Glomerular endothelial cell (primary cell): Measurements from ENCODE around the gene NEDD4L. TPM values are rescaled to one million over a fixed set of nuclear protein-coding genes. Genes with fewer than 3 reads are reported as not detected.
"Not testable (repeated sequence)": the region's sequence is repeated elsewhere in the genome, so short reads cannot be mapped to it uniquely, and the experiment has no call there.

Experiments
- DNase-seq: peaks from one replicate; pipeline ENCODE4 v3.0.0-alpha.2; 2011; ENCODE audit warnings: low read depth, low spot score; ENCODE audit errors: extremely low read depth
- total RNA-seq: library from RNA; depleted of rRNA; stranded (reverse); fragments of >200 nt; gene quantifications from 2 replicates; pipeline ENCODE4 v1.2.3, GENCODE V29; 2015

The NEDD4L gene
- total RNA-seq, 1 donor from 2014 or later = 63.9 TPM

- no peak for DNase-seq
Measured at GRCh38 chr18:58026395-58026794, 17.6 kb upstream of the NEDD4L start.

- DNase-seq = no peak
Measured at GRCh38 chr18:58026857-58027256, 17.2 kb upstream of the NEDD4L start.

- no peak for DNase-seq
Measured at GRCh38 chr18:58027341-58027740, 16.7 kb upstream of the NEDD4L start.

GRCh38 chr18:58028109-58028784, 15.8 kb upstream of the NEDD4L start:
- no peak for DNase-seq

- DNase-seq = no peak
Measured at GRCh38 chr18:58032233-58032632, 11.8 kb upstream of the NEDD4L start.

- DNase-seq = no peak
Measured at GRCh38 chr18:58033216-58033615, 10.8 kb upstream of the NEDD4L start.

- no peak for DNase-seq
Measured at GRCh38 chr18:58034370-58034769, 9.7 kb upstream of the NEDD4L start.

- DNase-seq = no peak
Measured at GRCh38 chr18:58037163-58037562, 6.9 kb upstream of the NEDD4L start.

GRCh38 chr18:58038063-58038462, 6.0 kb upstream of the NEDD4L start:
- DNase-seq = no peak

GRCh38 chr18:58041633-58042032, 2.4 kb upstream of the NEDD4L start:
- DNase-seq = no peak

- no peak for DNase-seq
Measured at GRCh38 chr18:58042826-58043490, 1.1 kb upstream of the NEDD4L start.

- no peak for DNase-seq
Measured at GRCh38 chr18:58044370-58045241, 580 bp downstream of the NEDD4L start.

- DNase-seq = no peak
Measured at GRCh38 chr18:58045242-58046092, 1.4 kb downstream of the NEDD4L start.

- DNase-seq = no peak
Measured at GRCh38 chr18:58046093-58046793, 2.2 kb downstream of the NEDD4L start.

- DNase-seq = no peak
Measured at GRCh38 chr18:58046794-58047555, 2.9 kb downstream of the NEDD4L start.

- no peak for DNase-seq
Measured at GRCh38 chr18:58047556-58047882, 3.5 kb downstream of the NEDD4L start.

GRCh38 chr18:58048081-58048642, 4.1 kb downstream of the NEDD4L start:
- DNase-seq = no peak

- DNase-seq = no peak
Measured at GRCh38 chr18:58049000-58049688, 5.1 kb downstream of the NEDD4L start.

- not testable (repeated sequence) for DNase-seq
Measured at GRCh38 chr18:58050963-58051362, 6.9 kb downstream of the NEDD4L start.
